K562 (cell line): ENCODE data around the gene HDAC9. TPM values are rescaled to one million over a fixed set of nuclear protein-coding genes. Genes with fewer than 3 reads are reported as not detected.

Experiments
- ATF3 ChIP-seq, 2 experiments: fragments of 450-650 bp in 1 of 2; sonication (generic) in 1 of 2; formaldehyde crosslinking in 1 of 2; IDR thresholded peaks in 1 of 2; conservative IDR thresholded peaks in 1 of 2; 2 replicates each; pipeline versions ENCODE4 v1.6.1 to v1.8.1; 2016 to 2023; ENCODE audit warnings: mild to moderate bottlenecking in 2 of 2, moderate library complexity in 2 of 2, inconsistent platforms in 1 of 2, missing genetic modification reagents in 1 of 2
- CHD7 ChIP-seq: fragments of 200-600 bp; sonication (generic); IDR thresholded peaks from one replicate; pipeline ENCODE4 v1.6.1; 2012; ENCODE audit warnings: mild to moderate bottlenecking, low read depth, low read length, inconsistent platforms
- MXI1 ChIP-seq: IDR thresholded peaks from 2 replicates; pipeline ENCODE4 v1.6.1; 2011; ENCODE audit warnings: low read depth, mild to moderate bottlenecking, improper control_type of control experiment, low read length
- ZNF431 ChIP-seq: sonication (generic); formaldehyde crosslinking; IDR thresholded peaks from 2 replicates; pipeline ENCODE4 v1.8.0; 2022; ENCODE audit warnings: mild to moderate bottlenecking, missing genetic modification reagents
- polyA plus RNA-seq, 8 experiments: library from polyadenylated mRNA; depleted of rRNA in 4 of 8; stranded (reverse) in 5 of 8; unstranded in 3 of 8; fragments of >200 nt; fragmentation: Nextera tagmentation in 2 of 8; fragmentation: Illumina TruSeq in 1 of 8; extraction: Ambion mirVana in 2 of 8; extraction: Trizol in 1 of 8; gene quantifications; 2 replicates each; pipeline versions ENCODE4 v1.2.1 to v1.2.3, GENCODE V29; 2011 to 2014; ENCODE audit warnings: inconsistent platforms in 1 of 8, missing spikeins in 1 of 8
- total RNA-seq, 7 experiments: library from RNA; depleted of rRNA in 6 of 7; stranded (reverse); fragments of >200 nt in 6 of 7; fragmentation: Illumina TruSeq in 2 of 7; extraction: Trizol in 2 of 7; gene quantifications; 2 replicates each; pipeline versions ENCODE4 v1.2.1 to v1.2.3, GENCODE V29; 2011 to 2021; ENCODE audit warnings: low replicate concordance in 1 of 7

The HDAC9 gene
- total and polyA plus RNA-seq, 9 of the 15 experiments (the other 6 are each of a cell fraction or from before 2014, with no cell fraction given): 0.08 to 0.91 (median 0.33) TPM

- TF ChIP-seq CHD7 (no peak), ATF3 (IDR thresholded peaks at IDR 0.05) (no peak), ATF3 (CRISPR knock-in tag; conservative IDR thresholded peaks at IDR 0.05) (no peak), MXI1 (no peak), ZNF431 (CRISPR knock-in tag) (no peak)
Observed at GRCh38 chr7:18976715-18977471, 481.3 kb downstream of the HDAC9 start (continued).
